PC-9 (cell line): ENCODE data around the gene NUTM1.

Source experiments
- CTCF ChIP-seq: fragments of 200-600 bp; sonication (generic); conservative IDR thresholded peaks from 2 replicates; pipeline ENCODE4 v1.6.1; 2017; ENCODE audit warnings: mixed run types, antibody characterized with exemption, mild to moderate bottlenecking, moderate library complexity
- EZH2 ChIP-seq: fragments of 200-600 bp; sonication (generic); IDR thresholded peaks from 2 replicates; pipeline ENCODE4 v1.8.0; 2017; ENCODE audit warnings: antibody characterized with exemption, low read depth

GRCh38 chr15:34325368-34325767 is 17.7 kb upstream of the NUTM1 start:
- no peak for TF ChIP-seq CTCF
- TF ChIP-seq EZH2: no peak
